Common myeloid progenitor, CD34-positive (primary cell): Measurements from ENCODE around the gene MYOF.
A peak's percentile ranks its signal among the peaks of the same experiment; 100 is the strongest.
"Not testable (repeated sequence)": the region's sequence is repeated elsewhere in the genome, so short reads cannot be mapped to it uniquely, and the experiment has no call there.

Source experiments
- CTCF ChIA-PET: fragments of 350-600 bp; sonication (Branson Sonifier 250); formaldehyde crosslinking; loops from one replicate; lab custom pipeline; 2021; ENCODE audit warnings: antibody characterized with exemption; lab: Charles Lee
- POLR2A ChIA-PET: fragments of 350-600 bp; sonication (Branson Sonifier 250); formaldehyde crosslinking; loops from one replicate; lab custom pipeline; 2021; ENCODE audit warnings: antibody characterized with exemption; lab: Charles Lee
- DNase-seq, 3 donors: peaks; one replicate each; pipeline versions ENCODE4 v3.0.0 to v3.0.0-alpha.2; 2013
- H3K27ac ChIP-seq, 2 experiments: 1 replicate in 1 of 2; 2 replicates in 1 of 2; pipeline ENCODE4 v1.7.0; 2013; ENCODE audit warnings: inconsistent platforms in 2 of 2, low read length in 2 of 2, mild to moderate bottlenecking in 2 of 2, low read depth in 1 of 2, moderate library complexity in 1 of 2; ENCODE audit not compliant: severe bottlenecking in 2 of 2, insufficient read depth in 1 of 2, poor library complexity in 1 of 2
- H3K27me3 ChIP-seq, 5 experiments: replicated peaks in 2 of 5; 1 replicate in 3 of 5; 2 replicates in 2 of 5; pipeline versions ENCODE4 v1.6.1 to v1.7.0; 2013; ENCODE audit warnings: low read length in 4 of 5, mild to moderate bottlenecking in 2 of 5, moderate library complexity in 2 of 5, inconsistent platforms in 1 of 5; ENCODE audit not compliant: insufficient read depth in 5 of 5, control insufficient read depth in 4 of 5
- H3K36me3 ChIP-seq, 4 experiments: 1 replicate in 2 of 4; 2 replicates in 2 of 4; pipeline versions ENCODE4 v1.6.1 to v1.7.0; 2013; ENCODE audit warnings: low read length in 3 of 4, control low read depth in 1 of 4, mild to moderate bottlenecking in 1 of 4; ENCODE audit not compliant: control insufficient read depth in 4 of 4, insufficient read depth in 4 of 4
- H3K4me1 ChIP-seq, 4 experiments: 1 replicate in 3 of 4; 2 replicates in 1 of 4; pipeline versions ENCODE4 v1.6.1 to v1.7.1; 2013; ENCODE audit warnings: low read length in 3 of 4, mild to moderate bottlenecking in 3 of 4, control low read depth in 1 of 4, inconsistent platforms in 1 of 4, moderate library complexity in 1 of 4; ENCODE audit not compliant: control insufficient read depth in 4 of 4, insufficient read depth in 4 of 4; ENCODE audit errors: control extremely low read depth in 1 of 4
- H3K4me3 ChIP-seq, 7 experiments: 1 replicate in 4 of 7; 2 replicates in 3 of 7; pipeline versions ENCODE4 v1.5.1 to v1.7.0; 2013; ENCODE audit warnings: mild to moderate bottlenecking in 7 of 7, low read length in 6 of 7, moderate library complexity in 6 of 7, inconsistent platforms in 2 of 7, low read depth in 2 of 7, control low read depth in 1 of 7; ENCODE audit not compliant: insufficient read depth in 4 of 7, control insufficient read depth in 1 of 7; ENCODE audit errors: extremely low read depth in 1 of 7
- H3K9me3 ChIP-seq, 5 experiments: 1 replicate in 4 of 5; 2 replicates in 1 of 5; pipeline versions ENCODE4 v1.6.1 to v1.7.1; 2013; ENCODE audit warnings: low read length in 4 of 5, mild to moderate bottlenecking in 2 of 5, inconsistent platforms in 1 of 5, low read depth in 1 of 5, moderate library complexity in 1 of 5; ENCODE audit not compliant: control insufficient read depth in 4 of 5, insufficient read depth in 2 of 5; ENCODE audit errors: control extremely low read depth in 1 of 5
- WGBS: methylation state at CpG from one replicate; pipeline ENCODE4 v1.1.5; 2013; ENCODE audit not compliant: insufficient coverage; 5-methylcytosine and 5-hydroxymethylcytosine counted together

Gene MYOF

GRCh38 chr10:93367664-93368063, 114.5 kb downstream of the MYOF start:
- Histone ChIP-seq H3K36me3 (no peaks in the 10 kb centered on the region), H3K4me1 (peaks cover 0 to 4% (median 0%) of the 10 kb centered on the region in 4 experiments), H3K4me3 (no peak overlapping the region), H3K9me3 (no peaks in the 10 kb centered on the region), H3K27ac (no peak overlapping the region), H3K27me3 (no peaks in the 10 kb centered on the region)
- POLR2A ChIA-PET = no interaction called here
- no peak for DNase-seq
- WGBS = 100% methylated on average over 3 of the region's 3 CpGs
- CTCF ChIA-PET = interaction anchor here (1.2 to 20.3 kb wide), 5 partner anchors 9 to 144 kb away, joined by 3 to 375 read pairs (median 25); partner anchors contain the start of gene MYOF

- Histone ChIP-seq H3K27ac (no peak overlapping the region), H3K27me3 (no peaks in the 10 kb centered on the region), H3K4me1 (peaks cover 0 to 4% (median 0%) of the 10 kb centered on the region in 4 experiments), H3K36me3 (no peaks in the 10 kb centered on the region), H3K4me3 (no peak overlapping the region), H3K9me3 (no peaks in the 10 kb centered on the region)
- DNase-seq = no peak
- CTCF ChIA-PET = interaction anchor here (1.6 to 20.3 kb wide), 3 partner anchors 12 to 117 kb away, joined by 4 to 375 read pairs (median 25); partner anchors contain the start of gene MYOF
- POLR2A ChIA-PET = no interaction called here
- WGBS = 17% methylated on average over 1 of the region's 1 CpG
Measured at GRCh38 chr10:93364966-93365365, 117.2 kb downstream of the MYOF start.

GRCh38 chr10:93363891-93364648, 118.1 kb downstream of the MYOF start:
- no peak overlapping the region for H3K4me3 ChIP-seq
- no peaks in the 10 kb centered on the region for H3K9me3 ChIP-seq
- H3K27me3 ChIP-seq = no peaks in the 10 kb centered on the region
- peaks cover 0 to 4% (median 0%) of the 10 kb centered on the region in 4 experiments for H3K4me1 ChIP-seq
- CTCF ChIA-PET = interaction anchor here (0.7 to 1.6 kb wide), 5 partner anchors 10 to 118 kb away, joined by 3 to 6 read pairs (median 4); partner anchors contain the start of gene MYOF
- no peak overlapping the region for H3K27ac ChIP-seq
- 65% methylated on average over 21 of the region's 22 CpGs for WGBS
- DNase-seq = peak in 1 of 3 donors; percentile 12
- no peaks in the 10 kb centered on the region for H3K36me3 ChIP-seq
- POLR2A ChIA-PET = no interaction called here

- not testable (repeated sequence) for H3K9me3 ChIP-seq, H3K4me1 ChIP-seq, H3K27me3 ChIP-seq, DNase-seq, H3K4me3 ChIP-seq, H3K36me3 ChIP-seq, H3K27ac ChIP-seq
- CTCF ChIA-PET = interaction anchor here (0.7 to 11.0 kb wide), 21 partner anchors 9 to 473 kb away, joined by 3 to 111 read pairs (median 4); partner anchors contain the start of gene MYOF
- 100% methylated on average over 2 of the region's 4 CpGs for WGBS
- POLR2A ChIA-PET = interaction anchor here (0.6 kb wide), 1 partner anchor 138 kb away, joined by 3 read pairs; no protein-coding TSS in a partner anchor
Measured at GRCh38 chr10:93358398-93358797, 123.7 kb downstream of the MYOF start.

- H3K36me3 ChIP-seq = no peaks in the 10 kb centered on the region
- no peaks in the 10 kb centered on the region for H3K9me3 ChIP-seq
- WGBS = 0% methylated on average over 2 of the region's 5 CpGs
- H3K4me3 ChIP-seq = no peak overlapping the region
- H3K27ac ChIP-seq = no peak overlapping the region
- H3K27me3 ChIP-seq = peaks cover 0 to 4% (median 0%) of the 10 kb centered on the region in 5 experiments
- CTCF ChIA-PET = interaction anchor here (0.6 to 11.0 kb wide), 27 partner anchors 10 to 472 kb away, joined by 3 to 111 read pairs (median 4); partner anchors contain the start of gene MYOF
- POLR2A ChIA-PET = interaction anchor here (0.6 kb wide), 1 partner anchor 154 kb away, joined by 6 read pairs; no protein-coding TSS in a partner anchor
- peak; percentile 57 to 74 (median 73) for DNase-seq
- no peaks in the 10 kb centered on the region for H3K4me1 ChIP-seq
Measured at GRCh38 chr10:93357680-93358079, 124.5 kb downstream of the MYOF start.

- ChIA-PET POLR2A (no interaction called here), CTCF (interaction anchor here (0.7 to 11.0 kb wide), 15 partner anchors 11 to 343 kb away, joined by 3 to 111 read pairs (median 6); partner anchors contain the start of genes CYP26A1 and MYOF)
- WGBS = 97% methylated on average over 4 of the region's 6 CpGs
- H3K4me1 ChIP-seq = no peaks in the 10 kb centered on the region
- peaks cover 0 to 4% (median 0%) of the 10 kb centered on the region in 5 experiments for H3K27me3 ChIP-seq
- H3K4me3 ChIP-seq = no peak overlapping the region
- DNase-seq = no peak
- H3K9me3 ChIP-seq = no peaks in the 10 kb centered on the region
- no peak overlapping the region for H3K27ac ChIP-seq
- H3K36me3 ChIP-seq = no peaks in the 10 kb centered on the region
Measured at GRCh38 chr10:93356516-93356915, 125.6 kb downstream of the MYOF start.
